ENCODE measurements around the gene TNFAIP8L3.

The TNFAIP8L3 gene

DNA sequence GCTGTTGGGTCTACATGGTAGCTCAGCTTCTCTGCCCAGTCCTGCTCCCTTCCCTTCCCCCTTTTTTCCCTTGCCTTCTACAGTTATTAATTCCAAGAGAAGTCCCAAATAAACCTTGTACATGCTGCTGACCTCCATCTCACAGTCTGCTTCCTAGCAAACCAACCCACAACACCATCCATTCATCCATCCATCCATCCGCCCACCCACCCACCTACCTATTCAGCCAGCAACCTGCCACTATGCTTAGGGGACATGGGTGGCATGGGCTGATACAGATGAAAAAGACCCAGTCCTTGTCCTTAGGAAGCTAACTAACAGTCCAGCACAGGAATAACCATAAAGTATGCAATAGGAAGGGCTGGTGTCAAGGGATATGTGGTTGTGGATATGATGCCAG is 5.7 kb downstream of the TNFAIP8L3 start:
- no peak for DNase-seq

GRCh38 chr15:51088585-51088984 is 6.1 kb downstream of the TNFAIP8L3 start:
- DNase-seq = no peak

DNA sequence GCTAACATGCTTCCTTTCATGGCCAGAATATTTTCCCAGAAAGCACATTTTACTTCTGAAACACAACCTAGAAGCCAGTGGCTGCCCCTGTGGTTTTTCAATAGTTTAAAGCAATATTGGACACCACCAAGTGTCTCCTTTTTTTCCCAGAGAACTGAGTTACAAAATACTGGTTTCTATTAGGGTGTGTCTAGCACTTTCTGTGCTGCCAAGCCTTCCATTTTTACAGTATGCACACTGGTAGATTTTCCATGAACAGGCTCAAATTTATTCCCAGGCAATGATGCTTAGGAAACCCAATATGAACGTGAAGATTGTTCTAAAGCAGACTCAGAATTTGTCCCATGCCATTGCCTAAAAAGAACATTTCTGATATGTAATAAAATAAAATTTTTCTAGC is 7.2 kb downstream of the TNFAIP8L3 start:
- DNase-seq = no peak

GRCh38 chr15:51086409-51086808 is 8.3 kb downstream of the TNFAIP8L3 start:
- no peak for DNase-seq

GRCh38 chr15:51085764-51086163 is 8.9 kb downstream of the TNFAIP8L3 start:
- no peak for DNase-seq

DNA sequence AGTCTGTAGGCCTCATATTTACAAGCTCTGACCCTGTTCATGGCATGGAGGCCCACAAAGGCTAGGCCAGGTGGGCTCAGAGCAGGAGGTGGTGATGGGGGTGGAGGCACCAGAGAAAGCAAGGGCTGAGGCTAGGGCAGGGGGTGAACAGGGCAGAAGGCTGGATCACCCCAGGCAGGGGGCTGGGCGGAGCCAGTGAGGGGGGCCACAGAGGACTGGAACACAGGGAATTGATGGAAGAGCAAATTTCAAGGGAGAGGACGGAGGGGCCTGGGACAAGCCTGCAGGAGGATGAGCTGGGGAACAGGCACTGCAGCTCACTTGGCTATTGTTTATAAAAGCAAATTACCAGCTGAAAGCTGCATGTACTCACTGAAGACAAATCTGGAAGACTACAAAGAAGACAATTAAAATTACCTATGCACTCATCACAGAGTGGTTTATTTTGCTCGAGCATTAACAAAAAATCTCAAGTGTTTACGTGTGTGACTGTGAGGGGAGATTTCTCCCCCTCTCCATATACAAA is 11.0 kb downstream of the TNFAIP8L3 start:
- DNase-seq = no peak

DNA sequence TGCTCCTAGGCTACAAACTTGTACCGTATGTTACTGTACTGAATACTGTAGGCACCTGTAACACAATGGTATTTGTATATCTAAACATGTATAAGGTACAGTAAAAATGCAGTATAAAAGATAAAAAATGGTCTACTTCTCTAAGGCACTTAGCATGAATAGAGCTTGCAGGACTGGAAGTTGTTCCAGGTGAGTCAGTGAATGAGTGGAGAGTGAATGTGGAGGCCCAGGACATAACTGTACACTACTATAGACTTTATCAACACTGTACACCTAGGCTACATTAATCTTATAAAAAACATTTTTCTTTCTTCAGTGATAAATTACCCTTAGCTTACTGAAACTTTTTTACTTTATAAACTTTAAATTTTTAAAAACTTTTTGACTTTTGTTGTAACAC is 12.5 kb downstream of the TNFAIP8L3 start:
- no peak for DNase-seq

DNA sequence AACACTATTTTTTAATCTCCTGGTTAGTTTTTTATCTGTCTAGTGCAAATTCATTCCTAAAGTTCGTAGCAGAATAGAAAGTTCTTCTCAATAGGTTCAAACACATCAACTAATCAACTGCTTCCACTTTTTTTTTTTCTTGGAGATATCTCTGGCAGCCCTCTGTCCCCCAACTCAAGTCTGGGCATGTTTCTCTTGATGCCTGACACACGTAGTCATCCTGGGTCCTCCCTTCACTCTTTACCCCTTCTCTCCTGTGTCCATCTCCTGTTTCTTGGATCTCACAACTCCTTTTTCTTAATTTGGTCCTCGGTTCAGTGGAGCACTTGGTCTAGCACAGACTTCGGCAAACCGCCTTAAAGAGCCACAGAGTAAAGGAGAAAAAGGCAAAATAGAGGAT is 14.4 kb downstream of the TNFAIP8L3 start:
- DNase-seq = no peak

GRCh38 chr15:51079226-51079625 is 15.5 kb downstream of the TNFAIP8L3 start:
- no peak for DNase-seq

- no peak for DNase-seq
Observed at GRCh38 chr15:51077221-51078153, 17.2 kb downstream of the TNFAIP8L3 start.

DNA sequence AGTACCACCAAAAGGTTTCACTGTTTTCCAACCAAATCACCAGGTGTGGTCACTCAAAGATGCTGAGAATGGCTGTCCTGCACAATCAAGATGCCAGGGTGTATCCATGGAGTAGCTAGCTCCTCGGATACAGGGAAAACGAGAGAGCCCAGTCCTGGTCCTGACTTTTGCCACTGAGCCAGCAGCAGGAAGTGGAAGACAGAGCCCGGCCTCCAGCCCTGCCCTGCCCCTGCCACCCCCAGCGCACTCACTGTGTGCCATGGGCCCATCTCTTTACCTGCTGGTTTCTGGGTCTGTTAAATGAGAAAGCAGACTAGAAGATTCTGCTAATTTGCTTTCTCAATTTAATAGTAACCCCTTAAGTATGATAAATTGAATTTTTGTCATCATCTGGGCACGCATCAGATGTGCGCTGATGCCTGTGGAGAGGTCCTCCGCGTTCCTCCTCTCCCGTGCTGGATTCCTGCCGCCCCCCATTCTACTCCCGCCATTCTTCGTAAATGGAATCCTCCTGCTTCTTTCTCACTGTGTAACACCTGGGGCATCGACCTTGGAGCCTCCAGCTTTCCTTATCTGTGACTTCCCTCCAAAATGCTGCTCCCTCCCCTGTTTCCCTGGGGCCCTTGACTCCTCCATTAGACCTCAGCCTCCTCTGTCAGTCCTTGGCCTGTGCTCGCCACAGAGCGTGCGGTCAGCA is 18.0 kb downstream of the TNFAIP8L3 start:
- DNase-seq = no peak

- DNase-seq = no peak
Observed at GRCh38 chr15:51075826-51076523, 18.7 kb downstream of the TNFAIP8L3 start.

GRCh38 chr15:51075364-51075763 is 19.3 kb downstream of the TNFAIP8L3 start:
- no peak for DNase-seq

DNA sequence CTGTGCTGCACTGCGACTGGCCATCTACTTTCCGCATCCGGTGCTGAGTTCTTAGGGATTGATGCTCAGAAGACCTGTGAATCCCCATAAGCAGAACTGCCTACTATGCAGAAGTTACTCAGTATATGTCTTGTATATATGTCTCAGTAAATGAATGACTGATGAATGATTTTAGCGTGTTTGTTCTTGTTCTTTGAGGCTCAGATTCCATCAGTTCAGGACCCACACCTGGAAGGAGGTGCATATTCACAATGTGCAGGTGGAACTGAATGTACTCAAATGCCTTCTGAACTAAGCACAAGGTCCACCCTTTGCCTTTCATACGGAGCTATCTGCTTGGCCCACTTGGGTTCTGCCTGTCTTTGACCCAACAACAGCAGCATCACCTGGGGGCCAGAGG is 19.8 kb downstream of the TNFAIP8L3 start:
- no peak for DNase-seq

GRCh38 chr15:51071578-51071977 is 23.1 kb downstream of the TNFAIP8L3 start:
- DNase-seq = no peak

DNA sequence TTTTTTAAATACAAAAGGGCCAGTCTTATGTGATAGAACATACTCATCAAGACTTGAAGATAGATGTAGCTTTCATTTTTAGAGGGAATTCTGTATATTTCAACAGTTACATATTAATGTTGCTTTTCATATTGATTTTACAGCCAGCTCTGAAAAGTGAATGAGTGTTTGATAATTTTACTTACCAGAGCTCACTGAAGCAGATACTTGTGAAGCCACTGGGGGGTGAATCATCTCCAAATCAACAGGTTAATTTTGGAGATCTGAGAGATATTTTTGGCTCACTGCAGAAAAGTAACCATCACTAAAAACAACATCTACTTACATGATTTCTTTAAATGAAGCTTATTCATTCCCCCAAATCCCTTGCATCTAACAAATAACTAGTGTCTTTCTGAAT is 24.7 kb downstream of the TNFAIP8L3 start:
- no peak for DNase-seq

DNA sequence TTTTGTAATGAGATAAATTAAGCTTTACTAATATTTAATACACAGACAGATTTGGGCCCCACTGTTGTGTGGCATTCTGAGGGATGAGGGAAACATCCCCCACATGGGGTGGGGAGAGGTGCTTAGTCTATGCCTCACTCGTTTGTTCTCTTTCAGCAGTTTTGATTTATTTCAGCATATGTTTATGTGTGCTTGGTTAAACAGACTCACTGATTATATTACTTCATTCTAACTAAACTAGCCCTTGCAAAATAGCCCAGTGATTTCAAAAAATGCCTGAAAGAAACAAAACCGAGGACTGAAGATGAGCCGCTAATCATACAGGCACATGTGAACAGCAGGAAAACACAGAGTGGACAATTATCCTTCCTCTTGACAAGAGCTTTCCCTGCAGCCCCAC is 27.2 kb downstream of the TNFAIP8L3 start:
- no peak for DNase-seq

- DNase-seq = no peak
Observed at GRCh38 chr15:51065781-51066180, 28.9 kb downstream of the TNFAIP8L3 start.

DNA sequence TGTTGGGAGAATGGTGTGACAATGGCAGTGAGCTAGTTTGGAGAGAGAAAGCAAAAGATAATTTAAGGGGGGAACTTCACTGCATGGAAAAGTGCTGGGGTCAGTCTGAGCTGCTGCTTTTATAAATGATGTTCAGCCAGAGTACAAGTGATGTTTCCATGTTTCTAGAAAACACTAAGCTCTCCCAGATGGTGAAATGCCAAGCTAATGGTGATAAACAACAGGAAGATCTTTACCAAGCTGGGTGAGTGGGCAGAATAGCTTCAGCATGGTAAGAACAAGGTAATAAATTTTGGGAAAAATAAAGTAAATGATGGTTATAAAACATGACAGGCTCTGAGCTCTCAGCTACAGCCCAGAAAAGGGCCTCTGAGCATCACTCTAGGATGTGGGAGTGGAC is 29.4 kb downstream of the TNFAIP8L3 start:
- no peak for DNase-seq

GRCh38 chr15:51062736-51063135 is 32.0 kb downstream of the TNFAIP8L3 start:
- DNase-seq = no peak

DNA sequence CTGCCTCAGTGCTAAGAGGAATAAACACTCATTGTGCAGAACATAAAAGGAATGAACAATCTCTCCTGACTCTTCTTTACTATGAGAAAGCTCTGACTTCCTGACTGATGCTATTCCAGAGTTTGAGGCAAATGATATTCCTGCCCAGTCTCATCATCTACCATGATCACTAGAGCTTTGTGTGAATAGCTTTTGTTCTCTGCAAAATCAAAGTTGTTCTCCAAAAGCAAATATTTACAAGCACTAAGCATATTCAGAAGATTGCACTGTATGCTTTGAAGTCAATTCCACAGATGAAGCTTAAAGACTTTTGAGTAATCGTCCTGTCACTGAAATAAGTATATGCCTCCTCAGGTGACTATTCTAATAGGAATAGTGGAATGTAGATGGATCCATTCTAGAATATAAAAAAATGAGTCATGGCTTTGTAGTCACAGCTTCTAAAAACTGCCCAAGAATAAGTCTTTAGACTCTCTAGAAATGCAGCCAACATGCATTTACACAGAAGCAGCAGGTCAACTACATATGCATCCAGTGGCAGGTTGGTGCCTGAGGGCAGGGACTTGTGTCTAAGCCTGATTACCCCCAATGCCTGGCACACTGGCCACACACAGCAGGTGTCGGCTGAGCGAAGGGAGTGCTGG is 34.6 kb downstream of the TNFAIP8L3 start:
- DNase-seq = no peak

DNA sequence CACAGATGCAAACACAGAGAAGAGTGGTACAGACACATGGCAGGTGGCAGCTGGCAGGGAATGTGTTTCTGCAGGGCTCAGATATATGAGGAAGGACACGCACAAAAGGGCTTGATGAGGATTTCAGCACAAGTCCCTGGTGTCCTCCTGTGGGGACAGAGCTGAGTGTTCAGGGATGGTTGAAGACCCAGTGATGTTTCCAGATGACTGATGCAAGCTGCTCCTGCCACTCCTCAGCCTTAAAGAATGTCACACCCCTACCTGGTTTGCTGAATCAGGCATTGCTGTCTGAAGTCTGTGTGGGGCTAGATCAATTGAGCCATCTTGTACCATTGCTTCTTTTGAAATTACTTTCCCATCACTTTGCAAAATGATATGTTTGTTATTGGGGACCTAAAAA is 40.2 kb downstream of the TNFAIP8L3 start:
- DNase-seq = no peak

DNA sequence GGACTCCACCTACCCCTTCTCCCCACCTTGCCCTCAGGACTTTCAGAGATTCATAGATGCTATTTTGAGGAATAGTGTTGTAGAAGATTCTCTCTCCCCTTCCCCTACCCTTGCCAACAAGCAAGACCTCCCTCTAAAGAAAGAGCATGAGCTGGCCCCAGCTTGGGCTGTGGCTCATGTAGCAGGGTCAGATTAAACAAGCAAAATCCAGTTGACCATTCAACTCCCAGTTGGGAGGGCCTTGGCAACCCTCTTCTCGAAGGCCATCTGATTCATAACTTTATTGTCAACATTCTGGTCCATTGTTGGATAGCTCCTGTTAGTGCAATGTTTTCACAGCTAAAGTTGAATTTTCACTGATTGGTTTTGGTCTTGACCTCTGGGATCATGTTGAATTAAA is 41.1 kb downstream of the TNFAIP8L3 start:
- no peak for DNase-seq
